ENCODE measurements around the gene KCNT2. TPM values are rescaled to one million over a fixed set of nuclear protein-coding genes. Genes with fewer than 3 reads are reported as not detected.
"Not testable (repeated sequence)": the region's sequence is repeated elsewhere in the genome, so short reads cannot be mapped to it uniquely, and the experiment has no call there.

Gene KCNT2
- polyA plus RNA-seq, 1 donor from 2014 or later = 21.4 TPM

DNA sequence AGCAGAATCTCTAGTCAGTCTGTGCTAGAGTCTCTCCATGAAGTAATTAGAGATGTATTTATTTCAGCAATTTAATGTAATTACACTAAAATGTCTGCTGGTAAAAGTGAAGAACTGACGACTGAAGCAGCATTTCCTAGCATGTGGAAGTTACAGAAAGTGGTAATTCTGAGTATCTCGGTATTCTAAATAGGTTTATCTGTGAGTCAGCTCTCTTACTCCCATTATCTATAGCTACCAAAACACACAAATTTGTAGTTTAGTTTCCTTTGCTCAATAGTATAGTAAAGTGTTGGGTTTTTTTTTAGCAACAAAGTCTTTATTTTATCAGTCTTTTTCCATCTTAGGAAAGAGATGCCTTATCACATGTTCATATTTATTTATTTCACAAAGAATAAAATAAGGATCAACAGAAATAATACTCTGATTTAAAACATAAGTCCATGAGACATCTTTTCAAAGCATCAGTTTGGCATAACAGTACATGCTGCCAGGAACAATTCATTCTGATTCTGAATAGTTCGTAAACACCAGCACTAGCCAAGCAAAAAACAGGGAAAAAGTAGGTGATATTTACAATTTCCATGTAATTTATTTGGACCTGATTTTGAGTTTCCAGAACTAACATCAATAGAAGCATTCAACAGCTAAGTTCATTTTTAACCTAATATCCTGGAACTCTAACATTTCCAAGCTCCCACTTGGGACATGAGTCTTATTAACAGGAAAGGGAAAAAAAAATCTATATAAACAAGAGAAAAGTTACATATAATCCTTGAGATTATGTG is 76.3 kb downstream of the KCNT2 start:
- H3K4me3 ChIP-seq (ENCODE audit: low read length) = no peak overlapping the region
- no peaks in the 10 kb centered on the region for H3K79me2 ChIP-seq (replicated peaks; ENCODE audit: insufficient read depth, low read length)
- H2AFZ ChIP-seq (ENCODE audit: low read depth, low read length) = no peak overlapping the region
- no peak overlapping the region for H3K4me2 ChIP-seq (ENCODE audit: low read length)
- no peak overlapping the region for H3K27ac ChIP-seq (ENCODE audit: low read length)
- H3K9ac ChIP-seq (ENCODE audit: low read length) = no peak overlapping the region
- TF ChIP-seq TAF1 (IDR thresholded peaks at IDR 0.05; ENCODE audit: low read depth) (no peak), SMC3 (conservative IDR thresholded peaks at IDR 0.05; ENCODE audit: poor library complexity) (no peak), EP300 (conservative IDR thresholded peaks at IDR 0.05; ENCODE audit: poor library complexity, severe bottlenecking) (no peak), EZH2 (IDR thresholded peaks at IDR 0.05; ENCODE audit: borderline replicate concordance, insufficient read depth, low read length, poor library complexity, severe bottlenecking) (no peak), MXI1 (conservative IDR thresholded peaks at IDR 0.05; ENCODE audit: poor library complexity, severe bottlenecking) (no peak), RAD21 (conservative IDR thresholded peaks at IDR 0.05) (no peak), CTCF (IDR thresholded peaks at IDR 0.05; ENCODE audit: poor library complexity, severe bottlenecking) (no peak), REST (IDR thresholded peaks at IDR 0.05; ENCODE audit: borderline replicate concordance) (no peak), POLR2AphosphoS5 (IDR thresholded peaks at IDR 0.05) (no peak)
- no peaks in the 10 kb centered on the region for H3F3A ChIP-seq (ENCODE audit: insufficient read depth, low read length, poor library complexity, severe bottlenecking)
- no peaks in the 10 kb centered on the region for H3K27me3 ChIP-seq (ENCODE audit: insufficient read depth, low read depth, low read length)
- no peaks in the 10 kb centered on the region for H3K9me2 ChIP-seq (ENCODE audit: insufficient read depth, low read length)
- H3K36me3 ChIP-seq (ENCODE audit: insufficient read depth, low read length) = no peaks in the 10 kb centered on the region
- no peaks in the 10 kb centered on the region for H4K20me1 ChIP-seq (ENCODE audit: insufficient read depth)
- no peaks in the 10 kb centered on the region for H3K9me3 ChIP-seq (ENCODE audit: low read length)

- Histone ChIP-seq H3K4me3 (ENCODE audit: low read length) (no peak overlapping the region), H4K20me1 (ENCODE audit: insufficient read depth) (no peaks in the 10 kb centered on the region), H3K36me3 (ENCODE audit: insufficient read depth, low read length) (no peaks in the 10 kb centered on the region), H3K4me2 (ENCODE audit: low read length) (no peak overlapping the region), H3K9me2 (ENCODE audit: insufficient read depth, low read length) (no peaks in the 10 kb centered on the region), H3K27me3 (ENCODE audit: insufficient read depth, low read depth, low read length) (no peaks in the 10 kb centered on the region), H3K9ac (ENCODE audit: low read length) (no peak overlapping the region), H3F3A (ENCODE audit: insufficient read depth, low read length, poor library complexity, severe bottlenecking) (no peaks in the 10 kb centered on the region), H3K27ac (ENCODE audit: low read length) (no peak overlapping the region), H3K79me2 (replicated peaks; ENCODE audit: insufficient read depth, low read length) (no peaks in the 10 kb centered on the region), H3K9me3 (ENCODE audit: low read length) (no peaks in the 10 kb centered on the region), H2AFZ (ENCODE audit: low read depth, low read length) (no peak overlapping the region)
- no peak for TF ChIP-seq CTCF (IDR thresholded peaks at IDR 0.05; ENCODE audit: poor library complexity, severe bottlenecking)
- TF ChIP-seq MXI1 (conservative IDR thresholded peaks at IDR 0.05; ENCODE audit: poor library complexity, severe bottlenecking) = no peak
- TF ChIP-seq TAF1 (IDR thresholded peaks at IDR 0.05; ENCODE audit: low read depth) = no peak
- TF ChIP-seq RAD21 (conservative IDR thresholded peaks at IDR 0.05) = no peak
- no peak for TF ChIP-seq SMC3 (conservative IDR thresholded peaks at IDR 0.05; ENCODE audit: poor library complexity)
- no peak for TF ChIP-seq EZH2 (IDR thresholded peaks at IDR 0.05; ENCODE audit: borderline replicate concordance, insufficient read depth, low read length, poor library complexity, severe bottlenecking)
These were observed 80.3 kb downstream of the KCNT2 start for GRCh38 chr1:196527919-196528318.

DNA sequence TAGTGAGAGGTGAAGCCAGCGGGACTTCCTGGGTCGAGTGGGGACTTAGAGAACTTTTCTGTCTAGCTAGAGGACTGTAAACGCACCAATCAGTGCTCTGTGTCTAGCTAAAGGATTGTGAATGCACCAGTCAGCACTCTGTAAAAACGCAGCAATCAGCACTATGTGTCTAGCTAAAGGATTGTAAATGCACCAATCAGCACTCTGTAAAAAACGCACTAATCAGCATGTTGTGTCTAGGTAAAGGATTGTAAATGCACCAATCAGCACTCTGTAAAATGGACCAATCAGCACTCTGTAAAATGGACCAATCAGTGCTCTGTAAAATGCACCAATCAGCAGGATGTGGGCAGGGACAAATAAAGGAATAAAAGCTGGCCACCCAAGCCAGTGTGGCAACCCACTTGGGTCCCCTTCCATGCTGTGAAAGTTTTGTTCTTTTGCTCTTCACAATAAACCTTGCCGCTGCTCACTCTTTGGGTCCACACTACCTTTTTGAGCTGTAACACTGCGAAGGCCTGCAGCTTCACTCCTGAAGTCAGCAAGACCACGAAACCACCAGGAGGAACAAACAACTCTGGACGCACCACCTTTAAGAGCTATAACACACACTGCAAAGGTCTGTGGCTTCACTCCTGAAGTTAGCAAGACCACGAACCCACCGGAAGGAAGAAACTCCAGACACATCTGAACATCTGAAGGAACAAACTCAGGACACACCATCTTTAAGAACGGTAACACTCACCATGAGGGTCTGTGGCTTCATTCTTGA is 85.5 kb downstream of the KCNT2 start:
- H3K27me3 ChIP-seq (ENCODE audit: insufficient read depth, low read depth, low read length); H3K36me3 ChIP-seq (ENCODE audit: insufficient read depth, low read length); H3K9ac ChIP-seq (ENCODE audit: low read length); H4K20me1 ChIP-seq (ENCODE audit: insufficient read depth); H3K79me2 ChIP-seq (replicated peaks; ENCODE audit: insufficient read depth, low read length); H2AFZ ChIP-seq (ENCODE audit: low read depth, low read length); H3K9me3 ChIP-seq (ENCODE audit: low read length); H3K9me2 ChIP-seq (ENCODE audit: insufficient read depth, low read length); H3K4me3 ChIP-seq (ENCODE audit: low read length); H3K27ac ChIP-seq (ENCODE audit: low read length); H3F3A ChIP-seq (ENCODE audit: insufficient read depth, low read length, poor library complexity, severe bottlenecking); H3K4me2 ChIP-seq (ENCODE audit: low read length): not testable (repeated sequence)

All from neural cell (in vitro differentiated cells).